ENCODE measurements around the gene ZC3H13.

Gene ZC3H13

GRCh38 chr13:45940061-45940460, 112.5 kb downstream of the ZC3H13 start:
- no peak for DNase-seq (ENCODE audit: low read depth)

DNA sequence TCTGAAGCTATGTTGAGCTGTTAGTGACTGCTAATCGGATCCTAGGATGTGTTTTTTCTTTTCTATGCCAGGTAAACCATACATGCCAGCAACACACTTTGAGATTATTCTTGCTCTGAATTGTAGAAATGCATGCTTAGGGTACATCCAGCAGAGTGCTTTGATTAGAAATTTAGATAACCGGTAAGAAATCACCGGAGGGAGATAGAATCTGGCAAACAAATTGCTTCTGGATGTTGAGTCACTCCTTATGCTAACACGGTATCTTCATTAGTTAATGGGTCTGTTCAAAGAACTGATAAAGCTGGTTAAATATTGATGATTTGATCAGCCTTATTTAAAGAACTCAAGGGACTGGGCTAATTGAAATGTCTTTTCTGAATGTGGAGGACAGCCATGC, 115.9 kb downstream of the ZC3H13 start:
- DNase-seq (ENCODE audit: low read depth): no peak

- DNase-seq (ENCODE audit: low read depth): no peak
Measured at GRCh38 chr13:45934283-45934682, 118.3 kb downstream of the ZC3H13 start.

- DNase-seq (ENCODE audit: low read depth): no peak
Measured at GRCh38 chr13:45933203-45933908, 119.2 kb downstream of the ZC3H13 start.

DNA sequence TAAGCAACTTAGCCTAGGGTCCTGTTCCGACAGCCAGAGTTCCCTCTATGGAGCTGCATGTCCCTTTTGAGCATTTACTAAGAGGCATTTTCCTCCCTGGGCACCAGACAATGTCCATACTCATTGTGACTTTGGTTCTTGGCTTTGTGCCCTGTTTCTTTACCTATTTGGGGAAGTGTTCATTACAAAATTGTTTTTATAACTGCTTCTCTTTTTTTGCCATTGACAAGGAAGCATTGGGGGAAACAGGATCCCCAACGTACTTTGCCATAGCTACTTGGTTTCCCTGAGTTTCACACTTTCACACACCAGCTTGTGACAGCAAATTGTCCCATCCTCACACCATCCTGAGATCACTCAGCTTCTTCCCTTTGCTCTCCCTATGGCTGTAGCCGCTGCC, 119.9 kb downstream of the ZC3H13 start:
- DNase-seq (ENCODE audit: low read depth): no peak

- no peak for DNase-seq (ENCODE audit: low read depth)
Measured at GRCh38 chr13:45932172-45932571, 120.4 kb downstream of the ZC3H13 start.

DNA sequence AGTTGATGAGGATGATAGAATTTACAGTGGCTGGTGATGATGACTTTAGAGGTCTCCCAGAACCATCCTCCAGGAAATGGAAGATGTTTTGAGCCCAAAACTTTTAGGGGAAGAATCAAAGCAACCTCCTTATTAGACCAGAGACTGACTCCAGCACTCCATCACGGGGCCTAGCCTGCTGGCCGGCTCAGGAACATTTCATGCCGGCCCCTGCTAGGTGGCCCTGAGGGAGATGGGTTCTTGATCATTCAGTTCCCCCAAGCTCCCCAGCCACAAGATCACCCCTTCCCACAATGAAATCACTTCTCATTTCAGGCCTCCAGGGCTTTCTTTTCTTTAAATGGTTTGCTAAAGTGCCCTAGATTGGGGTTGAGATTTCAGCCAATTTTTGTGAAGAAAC, 121.3 kb downstream of the ZC3H13 start:
- no peak for DNase-seq (ENCODE audit: low read depth)

GRCh38 chr13:45930177-45930576, 122.4 kb downstream of the ZC3H13 start:
- no peak for DNase-seq (ENCODE audit: low read depth)

DNA sequence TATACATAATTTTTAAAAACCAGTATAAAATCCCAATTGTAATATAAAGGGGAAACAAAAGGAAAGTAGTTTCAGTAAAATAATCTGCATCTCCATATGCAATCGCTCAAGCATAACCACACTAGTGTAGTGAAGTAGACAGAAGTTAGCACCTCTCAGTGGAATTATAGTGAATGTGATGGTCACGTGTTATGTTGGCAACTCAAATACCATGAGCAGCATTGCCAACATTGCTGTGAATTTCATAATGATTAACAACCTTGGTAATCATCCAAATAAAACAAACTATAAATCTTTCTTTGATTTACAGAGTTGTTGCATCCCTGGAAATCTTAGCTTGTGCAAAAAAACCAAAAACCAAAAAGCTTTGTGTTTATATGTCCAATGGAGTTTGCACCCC, 123.7 kb downstream of the ZC3H13 start:
- no peak for DNase-seq (ENCODE audit: low read depth)

- no peak for DNase-seq (ENCODE audit: low read depth)
Measured at GRCh38 chr13:45928176-45928575, 124.4 kb downstream of the ZC3H13 start.

DNA sequence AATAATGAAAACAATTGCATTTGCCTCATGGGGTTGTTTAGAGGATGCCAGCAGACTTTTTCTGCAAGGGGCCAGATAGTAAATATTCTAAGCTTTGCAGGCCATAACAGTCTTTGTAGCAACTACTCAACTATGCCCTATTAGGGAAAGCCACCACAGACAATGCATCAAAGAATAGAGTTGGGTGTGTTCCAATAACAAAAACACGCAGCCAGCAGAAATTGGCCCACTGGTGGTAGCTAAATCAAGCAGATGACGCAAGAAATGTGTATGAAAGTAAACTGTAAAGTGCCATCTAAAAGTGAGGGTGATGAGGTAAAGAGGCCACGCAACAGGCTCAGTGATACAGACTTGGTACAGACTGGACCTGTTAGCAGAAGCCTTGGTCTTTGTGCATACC, 125.8 kb downstream of the ZC3H13 start:
- DNase-seq (ENCODE audit: low read depth): no peak

DNA sequence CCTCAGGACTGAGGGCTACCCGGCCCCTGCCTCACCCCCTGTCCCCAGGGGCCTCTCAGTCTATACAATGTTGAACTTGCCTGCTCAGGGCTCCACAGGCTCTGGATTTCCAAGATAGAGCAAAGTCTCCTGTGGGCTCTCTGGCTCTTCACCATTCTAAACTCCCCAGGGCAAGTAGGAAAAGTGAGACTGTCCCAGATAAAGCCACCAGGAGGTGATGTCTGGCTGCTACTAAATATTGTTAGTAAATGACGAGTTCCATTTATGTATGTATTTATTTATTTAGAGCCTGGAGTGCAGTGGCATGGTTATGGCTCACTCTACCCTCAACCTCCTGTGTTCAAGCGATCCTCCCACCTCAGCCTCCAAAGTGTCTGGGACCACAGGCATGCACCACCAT, 127.4 kb downstream of the ZC3H13 start:
- DNase-seq (ENCODE audit: low read depth): no peak

- DNase-seq (ENCODE audit: low read depth): no peak
Measured at GRCh38 chr13:45921162-45921736, 131.3 kb downstream of the ZC3H13 start.

DNA sequence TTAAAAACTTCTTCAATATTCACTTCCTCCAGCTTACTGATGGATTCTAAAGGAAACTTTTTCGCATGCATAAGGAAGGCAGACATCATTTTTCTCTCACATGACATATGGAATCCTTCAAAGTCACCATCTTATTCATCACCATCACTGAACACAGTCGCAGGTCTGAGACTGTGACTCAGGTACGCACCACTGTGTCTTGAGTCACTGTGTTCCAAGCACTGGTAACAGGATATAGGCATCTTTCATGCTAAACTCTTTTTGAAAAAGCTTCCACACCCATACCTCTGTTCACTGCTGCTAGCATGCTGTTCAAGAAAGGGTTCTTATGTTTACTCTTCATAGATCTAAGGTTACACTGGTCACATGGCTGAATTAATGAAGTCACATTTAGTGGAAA, 133.9 kb downstream of the ZC3H13 start:
- no peak for DNase-seq (ENCODE audit: low read depth)

GRCh38 chr13:45917019-45917418, 135.5 kb downstream of the ZC3H13 start:
- no peak for DNase-seq (ENCODE audit: low read depth)

DNA sequence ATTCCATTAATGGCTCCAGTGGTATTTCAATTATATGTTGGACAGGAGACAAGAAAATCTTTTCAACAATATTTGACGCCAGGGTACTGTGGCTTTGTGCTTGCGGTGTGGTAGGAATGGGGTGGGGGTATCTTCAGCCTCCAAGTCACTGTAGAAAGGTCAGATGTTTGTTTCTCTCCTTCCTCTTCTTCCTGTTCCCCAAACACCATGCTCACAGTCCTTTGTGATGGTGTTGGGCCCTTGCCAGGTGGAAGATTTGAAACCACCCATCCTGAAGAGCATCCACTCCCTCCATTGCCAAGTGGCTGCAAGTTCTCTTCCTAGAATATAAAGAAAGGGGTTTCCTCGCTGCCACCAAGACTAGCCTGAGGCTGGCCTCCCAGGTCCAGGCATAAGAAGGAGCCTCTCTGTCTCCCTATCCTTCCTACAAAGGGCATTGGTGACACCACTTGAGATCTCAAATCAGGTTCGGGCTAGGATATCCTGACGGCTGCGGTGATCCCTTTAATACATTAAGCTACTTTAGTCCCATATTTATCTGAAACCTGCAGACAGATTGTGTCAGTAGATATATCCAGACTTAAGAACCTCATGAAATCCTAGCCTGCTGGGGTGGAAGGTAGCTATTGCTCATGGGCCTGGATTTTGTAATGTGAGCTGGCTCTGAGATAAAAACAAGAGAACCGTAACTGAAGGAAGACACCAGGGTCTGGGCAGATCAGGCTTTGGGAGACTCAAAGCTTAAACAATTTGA, 136.7 kb downstream of the ZC3H13 start:
- no peak for DNase-seq (ENCODE audit: low read depth)

GRCh38 chr13:45909673-45910072, 142.9 kb downstream of the ZC3H13 start:
- DNase-seq (ENCODE audit: low read depth): no peak

DNA sequence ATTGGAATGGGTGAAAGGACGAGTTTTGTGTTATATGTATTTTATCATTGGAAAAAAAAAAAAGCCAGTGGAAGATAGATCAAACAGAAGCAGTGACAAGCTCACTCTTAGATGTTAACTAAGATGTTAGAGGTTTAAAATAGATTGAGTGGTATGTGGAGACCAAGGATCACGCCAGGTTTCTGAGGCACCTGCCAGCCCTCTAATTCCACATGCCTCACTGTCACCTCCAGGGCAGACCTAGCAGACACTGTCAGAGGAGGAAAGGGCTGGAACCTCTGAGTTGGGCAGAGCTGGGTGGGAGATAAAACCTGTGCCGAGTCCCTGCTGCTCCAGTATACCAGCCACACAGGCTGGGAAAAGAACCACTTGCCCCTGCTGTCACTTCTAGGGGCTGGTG, 143.5 kb downstream of the ZC3H13 start:
- no peak for DNase-seq (ENCODE audit: low read depth)

- no peak for DNase-seq (ENCODE audit: low read depth)
Measured at GRCh38 chr13:45907503-45907902, 145.0 kb downstream of the ZC3H13 start.

Data from stimulated activated CD8-positive, alpha-beta memory T cell treated with anti-CD3 and anti-CD28 coated beads, Interleukin-7, amount 100 ng/mL, for 24 hours (primary cell).